Activated CD4-positive, CD25-positive, alpha-beta regulatory T cell treated with anti-CD3 and anti-CD28 coated beads, Interleukin-2, amount 50 U/mL, for 72 hours (primary cell): ENCODE measurements around the gene ATXN10.

Source experiments
- DNase-seq: peaks from one replicate; pipeline ENCODE4 v3.0.0; 2021

The ATXN10 gene

DNA sequence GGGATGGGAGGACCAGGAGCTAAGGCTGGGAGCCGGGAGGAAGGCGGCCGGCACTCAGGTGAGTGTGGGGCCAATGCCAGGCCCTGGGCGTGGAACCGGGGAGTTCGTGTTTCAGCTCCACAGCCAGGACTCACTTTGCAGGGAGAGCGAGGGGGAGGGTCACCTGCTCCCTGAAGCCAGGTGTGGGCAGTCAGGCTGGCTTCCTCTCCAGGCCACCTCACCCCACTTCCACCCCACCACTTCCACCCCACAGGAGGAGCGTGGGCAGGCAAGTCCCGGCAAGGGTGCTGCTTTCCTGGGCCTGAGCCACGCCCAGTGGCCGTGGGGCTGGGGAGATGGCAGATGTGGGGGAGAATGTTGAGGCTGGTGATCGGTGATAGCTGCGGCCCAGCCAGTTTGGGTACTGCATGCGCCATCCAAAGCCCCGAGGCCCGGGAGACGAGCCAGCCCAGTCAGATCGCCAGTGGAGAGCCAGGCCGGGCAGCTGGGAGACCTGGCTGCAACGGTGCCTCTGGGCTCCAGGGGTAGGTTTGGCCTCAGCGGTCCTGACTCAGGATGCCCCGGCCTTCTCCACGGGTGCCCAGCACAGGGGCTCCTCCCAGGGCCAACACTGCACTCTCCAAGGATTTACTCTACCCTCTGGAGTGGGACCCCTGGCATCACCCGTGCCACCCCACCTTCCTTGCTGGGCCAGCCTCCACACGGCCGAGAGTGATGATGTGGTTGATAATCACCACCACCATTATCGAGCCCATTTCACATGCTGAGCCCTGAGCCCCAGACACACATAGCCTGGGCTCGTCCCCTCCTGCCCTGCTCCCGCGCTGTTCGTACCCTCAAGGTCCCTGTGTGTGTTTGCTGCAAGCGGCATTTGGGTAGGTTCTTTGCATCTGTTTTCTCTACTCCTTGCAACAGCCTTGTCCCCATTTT, 211.5 kb downstream of the ATXN10 start:
- DNase-seq: peak; percentile 25

DNA sequence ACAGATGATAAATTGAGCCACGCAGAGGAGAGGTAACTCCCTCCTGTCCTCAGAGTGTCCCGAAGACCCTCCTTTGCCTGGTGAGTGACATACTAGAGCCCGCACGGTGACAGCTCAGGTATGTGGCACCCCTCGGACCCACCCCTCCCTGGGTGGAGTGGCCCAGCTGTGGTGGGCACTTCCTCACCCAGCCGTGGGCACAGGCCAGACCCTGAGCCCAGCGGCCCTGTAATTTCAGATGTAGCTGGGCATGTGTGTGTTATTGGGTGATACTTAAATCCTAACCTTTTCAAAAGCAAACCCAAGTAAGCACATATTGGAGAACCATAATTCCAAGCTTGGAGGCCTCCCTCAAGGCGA, 212.2 kb downstream of the ATXN10 start:
- DNase-seq: no peak

DNA sequence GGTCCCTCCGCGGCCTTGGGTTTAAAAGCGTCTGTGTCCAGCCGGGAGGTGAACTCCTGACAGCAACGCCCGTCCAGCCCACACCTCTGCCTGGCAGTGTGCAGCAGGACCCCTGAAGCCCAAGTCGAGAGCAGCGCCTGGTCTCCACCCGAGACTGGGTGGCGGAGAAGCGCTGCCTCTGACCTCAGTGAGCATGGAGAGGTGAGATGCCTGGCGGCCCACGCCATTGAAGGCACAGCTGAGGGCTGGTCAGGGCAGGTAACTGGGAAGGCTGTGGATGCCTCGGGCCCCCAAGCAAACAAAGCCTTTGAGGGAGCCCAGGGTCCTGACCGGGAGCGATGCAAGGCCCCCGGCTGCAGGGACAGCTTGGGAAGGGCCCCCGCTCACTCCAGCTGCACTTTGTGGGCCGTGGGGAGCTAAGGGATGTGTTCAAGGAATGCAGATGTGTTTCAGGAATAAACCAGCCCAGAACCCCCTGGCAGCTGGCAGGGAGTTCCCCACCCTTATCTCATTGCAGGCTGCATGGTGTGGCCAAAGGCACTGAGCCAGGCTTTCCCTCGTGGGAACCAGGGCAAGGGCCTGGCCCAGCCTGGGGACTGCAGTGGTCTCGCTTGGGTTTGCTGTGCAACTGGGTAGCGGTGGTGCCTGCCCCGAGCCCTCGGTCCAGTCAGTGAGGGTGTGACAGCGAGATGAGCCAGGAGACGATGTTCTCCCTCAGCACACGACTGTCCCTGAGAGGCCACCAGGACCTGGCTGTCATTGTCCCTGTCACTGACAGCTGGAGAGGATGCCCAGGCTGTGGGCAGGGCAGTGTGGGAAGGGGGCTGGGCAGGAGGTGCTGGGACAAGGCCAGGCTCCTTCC, 212.8 kb downstream of the ATXN10 start:
- no peak for DNase-seq

DNA sequence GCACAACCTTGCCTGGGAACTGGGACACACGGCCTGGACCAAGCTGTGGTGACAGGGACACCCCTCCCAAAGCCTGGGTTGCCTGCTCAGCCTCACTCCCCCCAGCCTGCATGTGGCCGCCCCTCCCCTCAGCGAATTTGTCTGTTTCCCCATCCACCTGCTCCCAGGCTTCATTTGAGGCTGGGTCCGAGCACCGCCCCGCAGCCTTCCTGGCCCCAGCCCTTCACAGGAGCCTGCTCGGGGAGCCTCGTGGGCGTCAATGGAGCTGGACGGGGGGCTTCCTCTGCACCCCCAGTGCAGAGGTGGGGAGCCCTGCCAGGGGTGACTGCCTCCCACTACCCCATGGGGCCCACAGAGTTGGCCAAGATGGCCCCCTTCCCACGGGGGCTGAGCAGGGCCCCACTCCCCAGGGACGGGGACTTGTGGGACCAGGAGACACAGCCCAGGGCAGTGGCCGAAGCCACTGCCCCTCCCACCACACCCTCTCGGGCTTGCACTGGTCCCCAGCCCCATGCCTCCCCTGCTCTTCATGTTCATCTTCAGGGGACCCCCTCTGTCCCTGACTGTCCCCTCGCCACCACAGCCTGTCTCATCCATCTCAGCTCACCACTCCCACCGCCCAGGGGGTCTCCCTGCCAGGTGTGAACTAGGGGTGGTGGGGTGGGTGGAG, 213.7 kb downstream of the ATXN10 start:
- DNase-seq: no peak

DNA sequence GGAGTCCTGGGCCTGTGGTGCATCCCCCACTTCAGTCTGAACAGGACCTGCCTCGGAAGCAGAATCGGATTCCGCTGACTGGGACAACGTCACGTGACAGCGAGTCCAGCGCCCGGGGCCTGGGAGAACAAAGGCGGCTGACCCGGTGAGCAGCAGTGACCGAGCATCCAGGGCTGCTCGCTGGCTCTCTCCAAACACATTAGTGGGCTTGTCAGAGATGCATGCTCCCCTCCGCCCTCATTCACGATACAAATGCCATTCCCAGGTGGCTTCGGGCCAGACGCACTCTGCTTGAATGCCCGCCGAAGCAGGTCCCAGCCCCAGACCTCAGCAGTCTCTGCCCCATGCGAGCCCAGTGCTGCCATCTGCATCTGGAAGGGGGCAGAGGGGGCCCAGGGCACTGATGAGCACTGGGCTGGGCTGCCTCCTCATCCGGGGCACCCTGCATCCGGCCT, 214.3 kb downstream of the ATXN10 start:
- no peak for DNase-seq

DNA sequence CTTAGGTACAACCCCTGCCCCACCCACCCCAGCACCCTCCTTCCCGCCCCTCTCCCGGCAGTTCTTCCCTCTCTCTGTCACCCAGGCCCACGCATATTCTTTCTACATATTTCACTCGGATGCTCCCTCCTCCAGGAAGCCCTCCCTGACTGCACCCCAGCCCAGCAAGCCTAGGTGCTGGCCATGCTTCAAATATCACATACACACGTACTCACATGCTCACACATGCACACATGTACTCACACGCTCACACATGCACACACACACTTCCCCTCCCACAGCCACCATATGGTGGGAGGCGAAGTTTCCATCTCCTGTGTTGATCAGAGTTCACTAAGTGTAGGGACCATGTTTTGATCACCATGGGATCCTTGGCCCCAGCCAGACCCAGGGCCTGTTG, 214.9 kb downstream of the ATXN10 start:
- DNase-seq: no peak

GRCh38 chr22:45887202-45888131, 215.8 kb downstream of the ATXN10 start:
- DNase-seq: no peak

DNA sequence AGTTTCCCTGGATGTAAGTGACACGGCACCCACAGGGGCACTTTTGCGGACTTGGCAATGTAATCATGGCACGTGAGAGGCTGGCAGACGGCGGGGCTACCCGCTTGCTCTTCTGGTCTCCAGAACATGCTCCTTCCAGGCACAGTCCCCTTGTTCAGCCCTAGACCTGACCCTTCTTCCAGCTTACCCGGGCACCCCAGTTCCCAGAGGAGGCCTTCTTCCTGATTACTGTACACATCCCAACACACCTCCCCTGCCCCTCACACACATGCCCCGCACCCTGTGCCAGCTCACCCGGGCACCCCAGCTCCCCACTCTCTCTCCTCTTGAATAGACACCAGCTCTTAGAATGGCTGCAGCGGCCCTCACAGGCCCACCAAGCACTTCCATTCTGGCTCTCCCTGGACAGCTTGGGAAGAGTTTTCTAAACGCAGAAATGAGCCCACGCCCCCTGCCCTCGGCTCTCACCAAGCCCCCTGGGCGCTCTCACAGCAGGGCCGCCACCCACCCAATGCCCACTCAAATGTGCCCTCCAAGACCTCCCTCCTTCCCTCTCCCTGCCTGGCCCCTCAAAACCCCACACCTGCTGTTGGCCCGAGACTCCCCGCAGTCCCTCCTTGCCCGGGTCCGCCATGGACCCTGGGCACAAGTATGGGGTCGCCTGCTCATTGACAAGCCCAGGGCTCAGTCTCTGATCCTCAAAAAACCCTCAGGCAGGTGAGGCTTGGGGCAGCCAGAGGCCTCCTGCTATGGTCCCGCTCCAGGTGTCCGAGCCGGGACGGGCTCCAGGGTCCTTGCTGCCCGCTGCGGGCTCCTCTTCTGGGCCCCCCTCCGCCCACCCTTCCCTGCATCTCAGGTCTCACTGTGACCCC, 216.8 kb downstream of the ATXN10 start:
- DNase-seq: no peak

GRCh38 chr22:45889093-45889538, 217.5 kb downstream of the ATXN10 start:
- DNase-seq: no peak

- no peak for DNase-seq
These were observed 218.1 kb downstream of the ATXN10 start for GRCh38 chr22:45889539-45890350.

GRCh38 chr22:45890351-45890635, 218.7 kb downstream of the ATXN10 start:
- no peak for DNase-seq

GRCh38 chr22:45891021-45891421, 219.4 kb downstream of the ATXN10 start:
- DNase-seq: no peak

DNA sequence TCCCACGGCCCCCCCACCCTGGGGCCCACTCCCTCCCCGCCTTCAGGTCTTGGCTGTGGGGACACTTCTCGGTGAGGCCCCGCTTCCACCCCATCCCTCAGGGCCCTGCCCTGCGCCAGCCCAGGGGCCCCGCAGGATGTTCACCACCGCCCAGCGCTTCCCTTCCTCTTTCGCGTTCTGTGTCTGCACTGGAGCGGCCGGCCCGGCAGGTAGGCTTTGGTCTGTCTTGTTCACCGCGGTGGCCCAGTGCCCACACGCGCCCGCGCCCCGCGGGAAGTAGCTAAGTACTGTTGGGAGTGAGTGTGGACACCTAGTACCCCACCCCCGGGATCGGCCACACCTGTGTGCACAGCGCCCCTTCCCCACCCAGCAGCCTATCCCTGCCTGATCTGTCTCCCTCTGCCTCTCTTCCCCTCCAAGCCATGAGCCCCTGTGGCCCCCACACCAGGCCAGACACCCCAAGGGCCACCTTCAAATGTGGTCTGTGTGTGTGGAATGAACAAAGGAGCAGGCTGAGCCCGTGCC, 219.9 kb downstream of the ATXN10 start:
- DNase-seq: no peak

DNA sequence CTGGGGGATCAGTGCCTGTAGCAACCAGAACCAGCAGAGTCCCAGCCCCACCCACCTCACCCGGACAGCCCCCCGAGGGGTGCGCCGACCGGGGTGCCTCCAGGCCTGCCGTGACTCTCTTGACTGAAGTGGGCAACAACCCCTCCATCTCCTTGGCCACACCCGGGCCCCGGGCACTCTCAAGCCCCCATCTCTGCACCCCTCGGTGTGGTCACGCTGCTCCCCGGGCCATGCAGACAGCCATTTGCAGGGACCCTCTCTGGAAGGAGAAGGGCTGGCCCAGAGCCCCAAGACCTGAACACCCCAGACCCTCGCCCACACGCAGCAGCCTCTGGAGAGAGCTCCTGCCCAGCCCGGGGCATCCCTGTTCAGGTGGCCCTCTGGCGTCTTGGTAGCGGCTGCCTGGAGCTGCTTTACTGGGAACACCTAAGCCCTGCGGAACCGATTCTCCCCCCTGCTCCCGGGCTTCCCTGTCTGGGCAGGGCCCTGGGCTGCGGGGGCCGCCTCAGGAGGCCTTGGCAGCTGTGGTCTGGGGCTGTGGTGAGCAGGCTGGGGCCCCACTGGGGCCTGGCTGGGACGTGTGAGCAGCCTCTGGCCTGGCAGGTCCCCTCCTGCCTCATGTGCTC, 220.5 kb downstream of the ATXN10 start:
- DNase-seq: no peak

GRCh38 chr22:45892681-45893461, 221.2 kb downstream of the ATXN10 start:
- DNase-seq: no peak

DNA sequence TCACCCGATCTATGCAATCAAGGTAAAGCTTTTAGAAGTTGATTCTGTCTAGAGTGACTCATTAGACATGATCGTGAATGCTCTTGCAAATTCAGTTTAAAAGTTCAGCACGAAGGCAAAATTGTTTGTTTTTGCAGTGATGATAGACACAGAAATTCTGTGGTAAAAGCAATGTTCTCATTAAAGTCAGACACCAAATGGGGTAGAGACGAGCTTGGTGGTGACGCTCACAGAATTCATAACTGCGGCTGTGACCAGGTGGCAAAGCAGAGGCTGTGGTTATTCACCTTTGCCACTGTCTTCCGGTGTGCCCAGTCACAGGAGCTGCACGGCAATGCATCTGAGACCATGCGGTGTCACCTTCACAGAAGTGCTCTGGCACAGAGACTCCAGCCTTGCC, 221.9 kb downstream of the ATXN10 start:
- no peak for DNase-seq
